Measurements from ENCODE around the gene EMP1.

GRCh38 chr12:13199592-13199991 lies 3.1 kb downstream of the EMP1 start:
- TF ChIP-seq POLR2AphosphoS5 (IDR thresholded peaks at IDR 0.05; ENCODE audit: low read depth, low read length) (no peak), POLR2A (IDR thresholded peaks at IDR 0.05; ENCODE audit: low read depth, low read length) (no peak), TAF1 (IDR thresholded peaks at IDR 0.05; ENCODE audit: low read depth, low read length) (no peak)

Measured in GM12891 (cell line).